HepG2 (cell line): ENCODE data around the gene EIF4A3. TPM values are rescaled to one million over a fixed set of nuclear protein-coding genes. Genes with fewer than 3 reads are reported as not detected.

Experiments
- ATAC-seq: fragments of 200-7000 bp; cut with Tn5 transposase; 3 replicates; pipeline ENCODE4 v1.9.1; 2020; ENCODE audit warnings: mild to moderate bottlenecking, moderate library complexity
- BruUV-seq: library from RNA; stranded (reverse); fragments of 400-500 nt; replicated peaks from 2 replicates; lab custom pipeline; 2021; lab: Mats Ljungman, UMichigan
- CTCF ChIA-PET: fragments of 300-600 bp; formaldehyde crosslinking; extraction: SDS; loops from one replicate; lab custom pipeline; 2021; ENCODE audit warnings: low total read pairs, inconsistent platforms, low intra/inter-chr PET ratio; lab: Yijun Ruan, JAX
- POLR2A ChIA-PET: fragments of 350-600 bp; sonication (Branson Sonifier 250); formaldehyde crosslinking; loops from one replicate; lab custom pipeline; 2020; ENCODE audit warnings: antibody characterized with exemption, inconsistent platforms; lab: Yijun Ruan, JAX
- DNase-seq: peaks from one replicate; pipeline ENCODE4 v3.0.0-alpha.2; 2015; ENCODE audit warnings: low spot score
- FAIRE-seq: peaks from 3 replicates; lab custom pipeline; 2011; peaks lifted over from hg19 to GRCh38; lab: Jason Lieb, UNC
- H2AFZ ChIP-seq: one replicate; pipeline ENCODE4 v1.6.1; 2011; ENCODE audit warnings: low read length, inconsistent platforms
- H3K27ac ChIP-seq: fragments of 300-600 bp; 3 replicates; pipeline ENCODE4 v1.8.0; 2011; ENCODE audit warnings: mixed run types, mild to moderate bottlenecking, mixed read lengths, low read length, inconsistent platforms; ENCODE audit not compliant: insufficient read depth; ENCODE audit errors: extremely low read length
- H3K27me3 ChIP-seq, 2 experiments: fragments of 200-600 bp in 1 of 2; 2 replicates in 1 of 2; 3 replicates in 1 of 2; pipeline versions ENCODE4 v1.6.0 to v1.8.0; 2011; ENCODE audit warnings: low read length in 2 of 2, mild to moderate bottlenecking in 2 of 2, moderate library complexity in 2 of 2, inconsistent platforms in 1 of 2; ENCODE audit not compliant: insufficient read depth in 2 of 2, control insufficient read depth in 1 of 2
- H3K36me3 ChIP-seq, 2 experiments: fragments of 200-600 bp in 1 of 2; replicated peaks in 1 of 2; 2 replicates in 1 of 2; 3 replicates in 1 of 2; pipeline versions ENCODE4 v1.5.1 to v1.8.0; 2011; ENCODE audit warnings: low read length in 2 of 2, inconsistent platforms in 1 of 2; ENCODE audit not compliant: insufficient read depth in 2 of 2, control insufficient read depth in 1 of 2
- H3K4me1 ChIP-seq: 2 replicates; pipeline ENCODE4 v1.5.1; 2012; ENCODE audit warnings: low read length, inconsistent platforms; ENCODE audit not compliant: insufficient read depth
- H3K4me2 ChIP-seq: 2 replicates; pipeline ENCODE4 v1.6.0; 2011; ENCODE audit warnings: low read depth, low read length, inconsistent platforms
- H3K4me3 ChIP-seq, 3 experiments: fragments of 200-600 bp in 1 of 3; sonication (generic), shearing (Covaris generic) in 1 of 3; replicated peaks in 1 of 3; 2 replicates each; pipeline ENCODE4 v1.5.1; 2011 to 2016; ENCODE audit warnings: low read length in 3 of 3, inconsistent platforms in 2 of 3, low read depth in 2 of 3, mild to moderate bottlenecking in 2 of 3, control low read depth in 1 of 3, mixed read lengths in 1 of 3; ENCODE audit not compliant: insufficient read depth in 1 of 3
- H3K79me2 ChIP-seq: one replicate; pipeline ENCODE4 v1.6.1; 2011; ENCODE audit warnings: low read length, inconsistent platforms; ENCODE audit not compliant: insufficient read depth
- H3K9ac ChIP-seq: 2 replicates; pipeline ENCODE4 v1.6.0; 2011; ENCODE audit warnings: mild to moderate bottlenecking, low read depth, low read length, inconsistent platforms; ENCODE audit not compliant: insufficient read depth
- H3K9me3 ChIP-seq: 2 replicates; pipeline ENCODE4 v1.5.1; 2012; ENCODE audit warnings: mild to moderate bottlenecking, low read length
- H4K20me1 ChIP-seq: 2 replicates; pipeline ENCODE4 v1.6.0; 2011; ENCODE audit warnings: inconsistent platforms, mild to moderate bottlenecking, low read length, moderate library complexity; ENCODE audit not compliant: insufficient read depth
- AGO2 ChIP-seq: fragments of 200-400 bp; formaldehyde crosslinking; optimal IDR thresholded peaks from 2 replicates; pipeline ENCODE3; 2017; ENCODE audit warnings: mild to moderate bottlenecking, low read depth, low read length, moderate library complexity
- AHR ChIP-seq: IDR thresholded peaks from 2 replicates; pipeline ENCODE4 v1.6.1; 2018; ENCODE audit warnings: missing genetic modification reagents, missing compliant biosample characterization
- EEA1 ChIP-seq: sonication (generic); formaldehyde crosslinking; IDR thresholded peaks from 2 replicates; pipeline ENCODE4 v1.5.1; 2020; ENCODE audit warnings: mild to moderate bottlenecking, missing genetic modification reagents, borderline replicate concordance
- NFKB2 ChIP-seq: sonication (generic); formaldehyde crosslinking; IDR thresholded peaks from 2 replicates; pipeline ENCODE4 v1.4.0; 2020; ENCODE audit warnings: missing genetic modification reagents, borderline replicate concordance
- ZBTB8A ChIP-seq: sonication (generic); formaldehyde crosslinking; IDR thresholded peaks from 2 replicates; pipeline ENCODE4 v1.4.0; 2020; ENCODE audit warnings: mild to moderate bottlenecking, low read depth, missing genetic modification reagents, borderline replicate concordance
- ZNF24 ChIP-seq: fragments of 450-650 bp; IDR thresholded peaks from 2 replicates; pipeline ENCODE4 v1.6.1; 2017; ENCODE audit warnings: antibody characterized with exemption, mild to moderate bottlenecking
- ZNF564 ChIP-seq: sonication (generic); formaldehyde crosslinking; IDR thresholded peaks from 2 replicates; pipeline ENCODE4 v1.8.1; 2023; ENCODE audit warnings: mild to moderate bottlenecking, missing genetic modification reagents
- ZNF576 ChIP-seq: sonication (generic); formaldehyde crosslinking; IDR thresholded peaks from 2 replicates; pipeline ENCODE4 v1.4.0; 2020; ENCODE audit warnings: mild to moderate bottlenecking, missing genetic modification reagents
- WGBS: methylation state at CpG from one replicate; pipeline ENCODE4 v1.1.6; 2017; ENCODE audit warnings: low lambda C conversion rate; 5-methylcytosine and 5-hydroxymethylcytosine counted together
- in situ Hi-C: cut with HindIII; loops from 2 replicates; pipeline ENCODE4 v1.10.0; 2017; ENCODE audit warnings: low pct_unique_long_range_greater_than_20kb; ENCODE audit not compliant: extremely low pct_ligation_motif_present
- intact Hi-C: fragments of 100-400 bp; cut with micrococcal nuclease; formaldehyde crosslinking; loops from one replicate; pipeline ENCODE4 v1.10.0; 2022; ENCODE audit not compliant: unreplicated experiment
- polyA plus RNA-seq, 8 experiments: library from polyadenylated mRNA; depleted of rRNA in 3 of 8; stranded (reverse) in 7 of 8; unstranded in 1 of 8; fragments of >200 nt; fragmentation: Illumina TruSeq in 4 of 8; extraction: Trizol in 4 of 8; gene quantifications; 2 replicates each; pipeline versions ENCODE4 v1.2.1 to v1.2.3, GENCODE V29; 2011 to 2016; ENCODE audit warnings: low read depth in 4 of 8, missing spikeins in 1 of 8, mixed read lengths in 1 of 8; ENCODE audit not compliant: insufficient read depth in 1 of 8
- total RNA-seq, 5 experiments: library from RNA; depleted of rRNA; stranded (reverse); fragments of >200 nt; fragmentation: Illumina TruSeq; extraction: Trizol; gene quantifications; 2 replicates each; pipeline ENCODE4 v1.2.3, GENCODE V29; 2016; ENCODE audit warnings: low read depth in 1 of 5
- TF ChIP-seq, protein P1 (sequence below): sonication (generic); formaldehyde crosslinking; IDR thresholded peaks from 2 replicates; pipeline ENCODE4 v1.5.1; 2020; ENCODE audit warnings: missing genetic modification reagents, mild to moderate bottlenecking, borderline replicate concordance

The EIF4A3 gene
- total and polyA plus RNA-seq, 2 of the 13 experiments (the other 11 are each of a cell fraction or from before 2014, with no cell fraction given), result 145 to 187 TPM

DNA sequence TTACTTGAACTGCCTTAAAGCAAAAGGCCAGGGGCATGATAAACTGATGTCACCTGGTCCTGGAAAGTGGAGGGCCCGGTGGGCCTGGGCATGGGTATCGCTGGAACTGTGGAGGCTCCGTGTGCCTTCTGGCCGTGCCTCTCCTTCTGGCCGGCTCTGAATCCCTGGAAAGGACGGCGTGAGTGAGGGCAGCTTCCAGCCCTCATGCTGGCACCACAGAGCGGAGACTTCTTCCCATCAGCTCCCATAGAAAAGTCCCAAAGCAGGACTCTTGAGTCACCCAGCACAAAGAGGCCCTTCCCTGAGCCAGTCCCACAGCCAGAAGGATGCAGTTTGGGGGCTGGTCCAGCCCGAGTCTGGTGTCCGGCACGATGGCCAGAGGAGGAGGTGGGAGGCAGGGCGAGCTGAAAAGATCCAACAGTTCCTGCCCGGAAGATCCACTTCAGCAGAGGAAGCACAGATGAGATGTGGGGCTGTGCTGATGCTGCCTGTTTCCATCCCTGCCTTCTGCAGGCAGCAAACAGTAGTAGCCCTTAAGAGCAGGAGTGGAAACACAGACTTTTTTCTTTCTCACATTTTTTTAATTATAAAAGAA is 37.8 kb downstream of the EIF4A3 start (continued):
- TF ChIP-seq, protein P1, sequence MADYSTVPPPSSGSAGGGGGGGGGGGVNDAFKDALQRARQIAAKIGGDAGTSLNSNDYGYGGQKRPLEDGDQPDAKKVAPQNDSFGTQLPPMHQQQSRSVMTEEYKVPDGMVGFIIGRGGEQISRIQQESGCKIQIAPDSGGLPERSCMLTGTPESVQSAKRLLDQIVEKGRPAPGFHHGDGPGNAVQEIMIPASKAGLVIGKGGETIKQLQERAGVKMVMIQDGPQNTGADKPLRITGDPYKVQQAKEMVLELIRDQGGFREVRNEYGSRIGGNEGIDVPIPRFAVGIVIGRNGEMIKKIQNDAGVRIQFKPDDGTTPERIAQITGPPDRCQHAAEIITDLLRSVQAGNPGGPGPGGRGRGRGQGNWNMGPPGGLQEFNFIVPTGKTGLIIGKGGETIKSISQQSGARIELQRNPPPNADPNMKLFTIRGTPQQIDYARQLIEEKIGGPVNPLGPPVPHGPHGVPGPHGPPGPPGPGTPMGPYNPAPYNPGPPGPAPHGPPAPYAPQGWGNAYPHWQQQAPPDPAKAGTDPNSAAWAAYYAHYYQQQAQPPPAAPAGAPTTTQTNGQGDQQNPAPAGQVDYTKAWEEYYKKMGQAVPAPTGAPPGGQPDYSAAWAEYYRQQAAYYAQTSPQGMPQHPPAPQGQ, result no peak
- TF ChIP-seq ZNF24 (no peak), ZBTB8A (CRISPR knock-in tag) (no peak), ZNF576 (CRISPR knock-in tag) (no peak), AHR (CRISPR knock-in tag) (no peak), EEA1 (CRISPR knock-in tag) (no peak)

GRCh38 chr17:80108036-80108971 is 38.6 kb downstream of the EIF4A3 start:
- TF ChIP-seq NFKB2, result 0 out of 2 replicates have a peak, but pooled peaks have one; percentile 33
- TF ChIP-seq AGO2, result peak; percentile 51
- no peak for TF ChIP-seq ZNF564 (CRISPR knock-in tag)
- TF ChIP-seq, all 625 proteins: peak for 2

More at GRCh38 chr17:80108036-80108971, 38.6 kb downstream of the EIF4A3 start:
- H2AFZ ChIP-seq, result no peak overlapping the region
- H3K4me2 ChIP-seq, result no peak overlapping the region
- DNase-seq, result no peak
- H3K9me3 ChIP-seq, result no peaks in the 10 kb centered on the region
- ATAC-seq, result no peak
- BruUV-seq, result no TSS peak
- 91% methylated on average over 27 of the region's 40 CpGs for WGBS
- in situ Hi-C loops, result no loop called here
- H3K27ac ChIP-seq, result no peak overlapping the region
- H3K9ac ChIP-seq, result no peak overlapping the region
- H3K4me3 ChIP-seq, result no peak overlapping the region
- ChIA-PET CTCF (no interaction called here), POLR2A (interaction anchor here (1.6 kb wide), 1 partner anchor 16 kb away, joined by 3 read pairs; no protein-coding TSS in a partner anchor)
- no peaks in the 10 kb centered on the region for H3K27me3 ChIP-seq
- no peaks in the 10 kb centered on the region for H3K79me2 ChIP-seq
- H3K4me1 ChIP-seq, result peaks cover 1% of the 10 kb centered on the region
- FAIRE-seq, result no peak
- no peaks in the 10 kb centered on the region for H4K20me1 ChIP-seq
- no peaks in the 10 kb centered on the region; a peak in 1 of 5 replicates for H3K36me3 ChIP-seq
- intact Hi-C loops, result no loop called here
